Testis (tissue), 2 donors: ENCODE results near the gene ZNF687.

Experiments
- POLR2A ChIP-seq: fragments of 450-650 bp; IDR thresholded peaks from one replicate; pipeline ENCODE4 v1.6.1; 2017; ENCODE audit warnings: antibody characterized with exemption, mild to moderate bottlenecking, moderate library complexity
- TF ChIP-seq, protein P1 (sequence below), 3 experiments: fragments of 450-650 bp in 2 of 3; fragments of 200-600 bp in 1 of 3; sonication (generic) in 1 of 3; IDR thresholded peaks; one replicate each; pipeline ENCODE4 v1.5.1; 2016 to 2019; ENCODE audit warnings: antibody characterized with exemption in 3 of 3, mild to moderate bottlenecking in 2 of 3, moderate library complexity in 1 of 3

DNA sequence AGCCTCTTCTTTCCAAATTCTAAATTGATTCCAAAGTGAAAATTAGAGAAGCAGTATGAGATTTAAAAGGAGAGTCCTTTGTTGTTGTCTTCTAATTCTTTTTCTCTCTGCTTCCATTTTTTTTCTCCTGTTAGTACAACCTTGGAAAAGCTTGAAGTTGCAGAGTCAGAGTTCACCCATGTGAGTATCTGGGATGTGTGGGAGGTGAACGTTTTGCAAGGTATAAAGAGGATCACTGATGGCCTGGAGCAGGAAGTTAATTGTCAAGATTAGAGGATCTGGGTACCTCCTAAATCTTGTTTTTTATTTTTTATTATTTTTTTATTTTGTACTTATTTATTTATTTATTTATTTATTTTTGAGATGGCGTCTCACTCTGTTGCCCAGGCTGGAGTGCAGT is 35.3 kb upstream of the ZNF687 start:
- TF ChIP-seq, protein P1, sequence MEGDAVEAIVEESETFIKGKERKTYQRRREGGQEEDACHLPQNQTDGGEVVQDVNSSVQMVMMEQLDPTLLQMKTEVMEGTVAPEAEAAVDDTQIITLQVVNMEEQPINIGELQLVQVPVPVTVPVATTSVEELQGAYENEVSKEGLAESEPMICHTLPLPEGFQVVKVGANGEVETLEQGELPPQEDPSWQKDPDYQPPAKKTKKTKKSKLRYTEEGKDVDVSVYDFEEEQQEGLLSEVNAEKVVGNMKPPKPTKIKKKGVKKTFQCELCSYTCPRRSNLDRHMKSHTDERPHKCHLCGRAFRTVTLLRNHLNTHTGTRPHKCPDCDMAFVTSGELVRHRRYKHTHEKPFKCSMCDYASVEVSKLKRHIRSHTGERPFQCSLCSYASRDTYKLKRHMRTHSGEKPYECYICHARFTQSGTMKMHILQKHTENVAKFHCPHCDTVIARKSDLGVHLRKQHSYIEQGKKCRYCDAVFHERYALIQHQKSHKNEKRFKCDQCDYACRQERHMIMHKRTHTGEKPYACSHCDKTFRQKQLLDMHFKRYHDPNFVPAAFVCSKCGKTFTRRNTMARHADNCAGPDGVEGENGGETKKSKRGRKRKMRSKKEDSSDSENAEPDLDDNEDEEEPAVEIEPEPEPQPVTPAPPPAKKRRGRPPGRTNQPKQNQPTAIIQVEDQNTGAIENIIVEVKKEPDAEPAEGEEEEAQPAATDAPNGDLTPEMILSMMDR (IDR thresholded peaks at IDR 0.05), result no peak
- TF ChIP-seq POLR2A, result no peak
